ENCODE results near the gene RPL10. TPM values are rescaled to one million over a fixed set of nuclear protein-coding genes. Genes with fewer than 3 reads are reported as not detected.
A peak's percentile ranks its signal among the peaks of the same experiment; 100 is the strongest.

RPL10 gene
- total and polyA plus RNA-seq, 2 of the 13 experiments (the other 11 are each of a cell fraction or from before 2014, with no cell fraction given): 2,381 to 4,713 TPM

DNA sequence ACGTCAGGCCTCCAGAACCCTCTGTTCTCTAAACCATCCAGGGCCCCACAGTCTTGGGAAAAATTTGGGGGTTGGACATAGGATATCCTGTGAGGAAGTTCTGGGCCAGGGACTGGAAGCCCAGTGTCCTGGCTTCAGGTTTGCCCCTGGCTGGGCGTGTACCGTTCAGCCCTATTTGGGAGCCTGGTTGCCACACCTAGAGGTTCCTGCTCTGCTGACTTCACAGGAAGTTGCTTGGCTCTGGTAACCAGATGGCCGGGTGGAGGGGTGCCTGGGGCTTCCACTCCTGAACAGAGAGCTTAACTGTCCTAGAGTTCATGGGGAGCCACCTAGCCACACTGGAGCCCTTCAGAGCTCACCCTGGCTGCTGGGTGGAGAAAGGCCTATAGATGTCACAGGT is 14.3 kb downstream of the RPL10 start:
- Histone ChIP-seq H3K4me2 (ENCODE audit: low read depth, low read length) (peak overlapping the region; percentile 71), H3K4me3 (replicated peaks in 1 of 3; ENCODE audit: insufficient read depth in 1 of 3, low read depth in 2 of 3, low read length in 3 of 3) (peak overlapping the region; percentile 57 to 73 (median 72); a peak in 5 of 6 replicates), H3K79me2 (ENCODE audit: insufficient read depth, low read length) (no peaks in the 10 kb centered on the region), H2AFZ (ENCODE audit: low read length) (no peak overlapping the region), H3K9ac (ENCODE audit: insufficient read depth, low read depth, low read length) (no peak overlapping the region), H3K36me3 (replicated peaks in 1 of 2; ENCODE audit: control insufficient read depth in 1 of 2, insufficient read depth in 2 of 2, low read length in 2 of 2) (0 out of 5 replicates have a peak, but pooled peaks cover 0 to 4% of the 10 kb centered on the region in 2 experiments), H3K27ac (ENCODE audit: extremely low read length, insufficient read depth, low read length) (no peak overlapping the region), H4K20me1 (ENCODE audit: insufficient read depth, low read length) (no peaks in the 10 kb centered on the region), H3K4me1 (ENCODE audit: insufficient read depth, low read length) (peaks cover 25% of the 10 kb centered on the region), H3K27me3 (ENCODE audit: control insufficient read depth in 1 of 2, insufficient read depth in 2 of 2, low read length in 2 of 2) (no peaks in the 10 kb centered on the region), H3K9me3 (ENCODE audit: low read length) (no peaks in the 10 kb centered on the region)
- no CpG with 5 or more reads among the region's 4 CpGs for WGBS (ENCODE audit: low lambda C conversion rate)
- BruUV-seq (replicated peaks): no TSS peak
- in situ Hi-C loops (cut with HindIII; ENCODE audit: extremely low pct_ligation_motif_present, low pct_unique_long_range_greater_than_20kb) (loop anchor here (25.0 kb wide), 1 partner anchor 125 kb away; the partner anchor contains the start of genes G6PD and IKBKG), intact Hi-C loops (cut with micrococcal nuclease; ENCODE audit: unreplicated experiment) (no loop called here)
- FAIRE-seq (no peak), ATAC-seq (no peak), DNase-seq (ENCODE audit: low spot score) (no peak)
- ChIA-PET POLR2A (interaction anchor here (0.9 to 4.9 kb wide), 6 partner anchors 12 to 104 kb away, joined by 4 to 75 read pairs (median 7); partner anchors contain the start of genes ATP6AP1, FAM3A, RPL10 and SLC10A3), CTCF (ENCODE audit: low intra/inter-chr PET ratio, low total read pairs) (no interaction called here)
- TF ChIP-seq ZNF101 (CRISPR knock-in tag; IDR thresholded peaks at IDR 0.05; ENCODE audit: borderline replicate concordance, low read depth) (no peak), SALL1 (CRISPR knock-in tag; IDR thresholded peaks at IDR 0.05) (no peak), ZNF350 (CRISPR knock-in tag; IDR thresholded peaks at IDR 0.05; ENCODE audit: borderline replicate concordance, low read depth) (no peak), ZNF383 (CRISPR knock-in tag; IDR thresholded peaks at IDR 0.05; ENCODE audit: borderline replicate concordance) (no peak), ZNF557 (CRISPR knock-in tag; IDR thresholded peaks at IDR 0.05) (no peak), ZNF724P (CRISPR knock-in tag; IDR thresholded peaks at IDR 0.05; ENCODE audit: borderline replicate concordance) (no peak), MAFK (conservative IDR thresholded peaks at IDR 0.05 in 1 of 2, IDR thresholded peaks at IDR 0.05 in 1 of 2; ENCODE audit: low read length in 2 of 2) (no peak), IRF2 (CRISPR knock-in tag; IDR thresholded peaks at IDR 0.05) (no peak), ZBTB2 (CRISPR knock-in tag; IDR thresholded peaks at IDR 0.05; ENCODE audit: low read depth) (no peak), DBP (CRISPR knock-in tag; IDR thresholded peaks at IDR 0.05; ENCODE audit: not compliant biosample characterization) (no peak)
- TF ChIP-seq, protein P1, sequence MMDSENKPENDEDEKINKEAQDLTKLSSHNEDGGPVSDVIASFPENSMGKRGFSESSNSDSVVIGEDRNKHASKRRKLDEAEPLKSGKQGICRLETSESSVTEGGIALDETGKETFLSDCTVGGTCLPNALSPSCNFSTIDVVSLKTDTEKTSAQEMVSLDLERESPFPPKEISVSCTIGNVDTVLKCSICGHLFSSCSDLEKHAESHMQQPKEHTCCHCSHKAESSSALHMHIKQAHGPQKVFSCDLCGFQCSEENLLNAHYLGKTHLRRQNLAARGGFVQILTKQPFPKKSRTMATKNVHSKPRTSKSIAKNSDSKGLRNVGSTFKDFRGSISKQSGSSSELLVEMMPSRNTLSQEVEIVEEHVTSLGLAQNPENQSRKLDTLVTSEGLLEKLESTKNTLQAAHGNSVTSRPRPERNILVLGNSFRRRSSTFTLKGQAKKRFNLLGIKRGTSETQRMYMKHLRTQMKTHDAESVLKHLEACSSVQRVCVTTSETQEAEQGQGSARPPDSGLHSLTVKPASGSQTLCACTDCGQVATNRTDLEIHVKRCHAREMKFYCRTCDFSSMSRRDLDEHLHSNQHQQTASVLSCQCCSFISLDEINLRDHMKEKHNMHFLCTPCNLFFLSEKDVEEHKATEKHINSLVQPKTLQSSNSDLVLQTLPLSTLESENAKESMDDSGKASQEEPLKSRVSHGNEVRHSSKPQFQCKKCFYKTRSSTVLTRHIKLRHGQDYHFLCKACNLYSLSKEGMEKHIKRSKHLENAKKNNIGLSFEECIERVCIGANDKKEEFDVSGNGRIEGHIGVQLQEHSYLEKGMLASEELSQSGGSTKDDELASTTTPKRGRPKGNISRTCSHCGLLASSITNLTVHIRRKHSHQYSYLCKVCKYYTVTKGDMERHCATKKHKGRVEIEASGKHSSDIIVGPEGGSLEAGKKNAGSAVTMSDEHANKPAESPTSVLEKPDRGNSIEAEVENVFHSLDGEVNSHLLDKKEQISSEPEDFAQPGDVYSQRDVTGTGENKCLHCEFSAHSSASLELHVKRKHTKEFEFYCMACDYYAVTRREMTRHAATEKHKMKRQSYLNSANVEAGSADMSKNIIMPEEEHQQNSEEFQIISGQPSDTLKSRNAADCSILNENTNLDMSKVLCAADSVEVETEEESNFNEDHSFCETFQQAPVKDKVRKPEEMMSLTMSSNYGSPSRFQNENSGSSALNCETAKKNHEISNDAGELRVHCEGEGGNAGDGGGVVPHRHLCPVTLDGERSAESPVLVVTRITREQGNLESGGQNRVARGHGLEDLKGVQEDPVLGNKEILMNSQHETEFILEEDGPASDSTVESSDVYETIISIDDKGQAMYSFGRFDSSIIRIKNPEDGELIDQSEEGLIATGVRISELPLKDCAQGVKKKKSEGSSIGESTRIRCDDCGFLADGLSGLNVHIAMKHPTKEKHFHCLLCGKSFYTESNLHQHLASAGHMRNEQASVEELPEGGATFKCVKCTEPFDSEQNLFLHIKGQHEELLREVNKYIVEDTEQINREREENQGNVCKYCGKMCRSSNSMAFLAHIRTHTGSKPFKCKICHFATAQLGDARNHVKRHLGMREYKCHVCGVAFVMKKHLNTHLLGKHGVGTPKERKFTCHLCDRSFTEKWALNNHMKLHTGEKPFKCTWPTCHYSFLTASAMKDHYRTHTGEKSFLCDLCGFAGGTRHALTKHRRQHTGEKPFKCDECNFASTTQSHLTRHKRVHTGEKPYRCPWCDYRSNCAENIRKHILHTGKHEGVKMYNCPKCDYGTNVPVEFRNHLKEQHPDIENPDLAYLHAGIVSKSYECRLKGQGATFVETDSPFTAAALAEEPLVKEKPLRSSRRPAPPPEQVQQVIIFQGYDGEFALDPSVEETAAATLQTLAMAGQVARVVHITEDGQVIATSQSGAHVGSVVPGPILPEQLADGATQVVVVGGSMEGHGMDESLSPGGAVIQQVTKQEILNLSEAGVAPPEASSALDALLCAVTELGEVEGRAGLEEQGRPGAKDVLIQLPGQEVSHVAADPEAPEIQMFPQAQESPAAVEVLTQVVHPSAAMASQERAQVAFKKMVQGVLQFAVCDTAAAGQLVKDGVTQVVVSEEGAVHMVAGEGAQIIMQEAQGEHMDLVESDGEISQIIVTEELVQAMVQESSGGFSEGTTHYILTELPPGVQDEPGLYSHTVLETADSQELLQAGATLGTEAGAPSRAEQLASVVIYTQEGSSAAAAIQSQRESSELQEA (CRISPR knock-in tag; IDR thresholded peaks at IDR 0.05; ENCODE audit: not compliant biosample characterization): no peak
- TF ChIP-seq, protein P2, sequence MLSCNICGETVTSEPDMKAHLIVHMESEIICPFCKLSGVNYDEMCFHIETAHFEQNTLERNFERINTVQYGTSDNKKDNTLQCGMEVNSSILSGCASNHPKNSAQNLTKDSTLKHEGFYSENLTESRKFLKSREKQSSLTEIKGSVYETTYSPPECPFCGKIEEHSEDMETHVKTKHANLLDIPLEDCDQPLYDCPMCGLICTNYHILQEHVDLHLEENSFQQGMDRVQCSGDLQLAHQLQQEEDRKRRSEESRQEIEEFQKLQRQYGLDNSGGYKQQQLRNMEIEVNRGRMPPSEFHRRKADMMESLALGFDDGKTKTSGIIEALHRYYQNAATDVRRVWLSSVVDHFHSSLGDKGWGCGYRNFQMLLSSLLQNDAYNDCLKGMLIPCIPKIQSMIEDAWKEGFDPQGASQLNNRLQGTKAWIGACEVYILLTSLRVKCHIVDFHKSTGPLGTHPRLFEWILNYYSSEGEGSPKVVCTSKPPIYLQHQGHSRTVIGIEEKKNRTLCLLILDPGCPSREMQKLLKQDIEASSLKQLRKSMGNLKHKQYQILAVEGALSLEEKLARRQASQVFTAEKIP (CRISPR knock-in tag; IDR thresholded peaks at IDR 0.05; ENCODE audit: borderline replicate concordance): no peak

Measured in HepG2 (cell line).